OCI-LY3 (cell line): ENCODE results near the gene METTL13.

Source experiments
- EZH2phosphoT487 ChIP-seq: fragments of 200-600 bp; shearing (Covaris generic); IDR thresholded peaks from 2 replicates; pipeline ENCODE4 v1.6.1; 2018; ENCODE audit warnings: antibody characterized with exemption, mixed run types, low read depth
- TF ChIP-seq, protein P1 (sequence below): fragments of 200-600, 300-600 bp; sonication (generic); IDR thresholded peaks from 2 replicates; pipeline ENCODE4 v1.5.1; 2014; ENCODE audit warnings: antibody characterized with exemption, low read length, low read depth

DNA sequence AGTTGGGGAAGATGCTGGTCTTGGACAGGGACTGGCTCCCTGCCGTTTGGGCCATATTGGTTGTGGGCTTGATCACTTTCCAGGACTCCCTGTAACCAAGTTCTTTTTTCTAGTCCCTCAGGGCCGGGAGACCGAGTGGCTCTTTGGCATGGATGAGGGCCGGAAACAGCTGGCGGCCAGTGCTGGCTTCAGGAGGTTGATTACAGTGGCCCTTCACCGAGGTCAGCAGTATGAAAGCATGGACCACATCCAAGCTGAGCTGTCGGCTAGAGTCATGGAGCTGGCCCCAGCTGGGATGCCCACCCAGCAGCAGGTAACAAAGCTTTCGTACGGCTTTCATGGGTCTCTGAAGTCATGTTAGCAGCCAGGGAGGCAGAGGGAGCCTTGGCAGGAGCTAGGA, 4.3 kb downstream of the METTL13 start:
- TF ChIP-seq, protein P1, sequence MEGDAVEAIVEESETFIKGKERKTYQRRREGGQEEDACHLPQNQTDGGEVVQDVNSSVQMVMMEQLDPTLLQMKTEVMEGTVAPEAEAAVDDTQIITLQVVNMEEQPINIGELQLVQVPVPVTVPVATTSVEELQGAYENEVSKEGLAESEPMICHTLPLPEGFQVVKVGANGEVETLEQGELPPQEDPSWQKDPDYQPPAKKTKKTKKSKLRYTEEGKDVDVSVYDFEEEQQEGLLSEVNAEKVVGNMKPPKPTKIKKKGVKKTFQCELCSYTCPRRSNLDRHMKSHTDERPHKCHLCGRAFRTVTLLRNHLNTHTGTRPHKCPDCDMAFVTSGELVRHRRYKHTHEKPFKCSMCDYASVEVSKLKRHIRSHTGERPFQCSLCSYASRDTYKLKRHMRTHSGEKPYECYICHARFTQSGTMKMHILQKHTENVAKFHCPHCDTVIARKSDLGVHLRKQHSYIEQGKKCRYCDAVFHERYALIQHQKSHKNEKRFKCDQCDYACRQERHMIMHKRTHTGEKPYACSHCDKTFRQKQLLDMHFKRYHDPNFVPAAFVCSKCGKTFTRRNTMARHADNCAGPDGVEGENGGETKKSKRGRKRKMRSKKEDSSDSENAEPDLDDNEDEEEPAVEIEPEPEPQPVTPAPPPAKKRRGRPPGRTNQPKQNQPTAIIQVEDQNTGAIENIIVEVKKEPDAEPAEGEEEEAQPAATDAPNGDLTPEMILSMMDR, result no peak
- TF ChIP-seq EZH2phosphoT487, result no peak
